Natural killer cell (primary cell): ENCODE measurements around the gene PPP1R10. TPM values are rescaled to one million over a fixed set of nuclear protein-coding genes. Genes with fewer than 3 reads are reported as not detected.
A peak's percentile ranks its signal among the peaks of the same experiment; 100 is the strongest.

Experiments
- ATAC-seq, 3 donors: fragments of 150-1000 bp in 2 of 3; fragments of 200-7000 bp in 1 of 3; cut with Tn5 transposase; 1 replicate in 1 of 3; 2 replicates in 2 of 3; pipeline ENCODE4 v1.10.0; 2021; ENCODE audit warnings: mild to moderate bottlenecking in 2 of 3, moderate library complexity in 2 of 3
- DNase-seq, 2 donors: peaks; one replicate each; pipeline versions ENCODE4 v3.0.0 to v3.0.0-alpha.2; 2013 to 2021; ENCODE audit warnings: mixed read lengths in 1 of 2
- H3K27ac ChIP-seq: one replicate; pipeline ENCODE4 v1.5.1; 2013; ENCODE audit warnings: mild to moderate bottlenecking, low read length
- H3K27me3 ChIP-seq: one replicate; pipeline ENCODE4 v1.6.1; 2013; ENCODE audit warnings: low read length; ENCODE audit not compliant: control insufficient read depth, insufficient read depth
- H3K36me3 ChIP-seq: one replicate; pipeline ENCODE4 v1.6.1; 2013; ENCODE audit warnings: low read length; ENCODE audit not compliant: control insufficient read depth, insufficient read depth
- H3K4me1 ChIP-seq: one replicate; pipeline ENCODE4 v1.6.1; 2013; ENCODE audit warnings: low read length; ENCODE audit not compliant: control insufficient read depth, insufficient read depth
- H3K4me3 ChIP-seq: one replicate; pipeline ENCODE4 v1.5.1; 2013; ENCODE audit warnings: low read length
- H3K9me3 ChIP-seq: one replicate; pipeline ENCODE4 v1.6.1; 2013; ENCODE audit warnings: low read length; ENCODE audit not compliant: control insufficient read depth, insufficient read depth
- H3K27ac Mint-ChIP-seq, 2 donors: one replicate each; pipeline ENCODE4 v1.8.0; 2022; ENCODE audit warnings: mild to moderate bottlenecking in 2 of 2, mixed read lengths in 2 of 2, moderate library complexity in 1 of 2
- H3K27me3 Mint-ChIP-seq, 2 donors: one replicate each; pipeline ENCODE4 v1.8.0; 2022; ENCODE audit warnings: low read depth in 2 of 2, mixed read lengths in 2 of 2
- H3K36me3 Mint-ChIP-seq: one replicate; pipeline ENCODE4 v1.8.0; 2022; ENCODE audit warnings: mixed read lengths
- H3K4me1 Mint-ChIP-seq, 2 donors: one replicate each; pipeline ENCODE4 v1.8.0; 2022; ENCODE audit warnings: mixed read lengths in 2 of 2
- H3K4me3 Mint-ChIP-seq: one replicate; pipeline ENCODE4 v1.8.0; 2022; ENCODE audit warnings: mild to moderate bottlenecking, moderate library complexity, mixed read lengths
- H3K9me3 Mint-ChIP-seq, 2 donors: one replicate each; pipeline ENCODE4 v1.8.0; 2022; ENCODE audit warnings: mixed read lengths in 2 of 2
- WGBS: methylation state at CpG from one replicate; pipeline ENCODE4 v1.1.7; 2013; ENCODE audit warnings: missing lambda C conversion rate; ENCODE audit not compliant: insufficient coverage; 5-methylcytosine and 5-hydroxymethylcytosine counted together
- intact Hi-C: fragments of 100-400 bp; cut with micrococcal nuclease; formaldehyde crosslinking; loops from one replicate; pipeline ENCODE4 v1.14.2; 2022
- total RNA-seq, 4 donors: library from RNA; stranded (reverse); fragments of 120-200 nt in 1 of 4; gene quantifications; one replicate each; pipeline versions ENCODE4 v1.2.3 to v1.2.4, GENCODE V29; 2013 to 2022
- TF ChIP-seq, protein P1 (sequence below): fragments of 200-600 bp; IDR thresholded peaks from one replicate; pipeline ENCODE4 v1.8.0; 2022; ENCODE audit warnings: antibody characterized with exemption

Gene PPP1R10
- total RNA-seq, 3 donors from 2014 or later (not counting 1 experiment from before 2014, with no cell fraction given) = 151 to 222 (median 174) TPM

DNA sequence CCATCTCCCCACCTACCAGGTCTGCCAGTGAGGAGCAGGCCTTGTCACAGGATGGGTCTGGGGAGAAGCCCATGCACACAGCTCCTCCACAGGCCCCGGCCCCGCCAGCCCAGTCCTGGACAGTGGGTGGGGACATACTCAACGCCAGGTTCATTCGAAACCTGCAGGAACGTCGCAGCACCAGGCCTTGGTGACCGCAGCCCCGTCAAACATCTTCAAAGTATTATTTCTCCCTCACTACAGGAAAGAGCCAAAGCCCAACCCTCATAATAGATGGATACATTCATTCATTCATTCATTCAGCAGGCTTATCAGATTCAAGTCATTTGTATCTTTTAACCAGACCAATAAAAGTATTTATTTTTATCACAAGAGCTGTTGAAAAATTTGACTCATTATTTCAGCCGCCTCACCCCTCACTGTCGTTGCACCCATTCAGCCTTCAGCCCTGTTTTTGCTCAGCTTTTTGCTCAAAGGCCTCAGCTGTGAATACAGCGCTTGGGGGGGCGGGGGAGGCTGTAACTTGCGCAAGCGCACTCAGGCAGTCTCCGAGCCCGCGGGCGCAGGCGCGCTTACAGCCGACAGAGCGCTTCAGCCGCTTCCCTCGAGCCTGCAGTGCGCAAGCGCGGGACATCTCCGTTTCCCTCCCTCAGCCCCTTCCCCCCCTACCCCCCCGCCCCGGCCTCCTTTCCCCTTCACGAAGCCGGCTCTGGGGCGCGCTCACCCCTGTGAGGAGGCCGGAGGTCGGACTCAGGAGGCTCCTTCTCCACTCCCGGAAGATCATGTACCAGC is 29.6 kb upstream of the PPP1R10 start, which contains the start of gene C6orf136:
C6orf136 (plus strand) TSS at position 684 of the 792 bp plus-strand sequence; CDS start at position 783, 99 bp downstream.
- no peaks in the 10 kb centered on the region for H3K9me3 ChIP-seq
- Mint-ChIP-seq H3K27ac (peak within 1 kb of the TSS; percentile 82 to 83), H3K4me1 (peaks cover 15 to 24% of the 10 kb centered on the region in 2 donors), H3K27me3 (no peaks in the 10 kb centered on the region), H3K36me3 (no peaks in the 10 kb centered on the region), H3K4me3 (peak within 1 kb of the TSS; percentile 86), H3K9me3 (no peaks in the 10 kb centered on the region)
- H3K27me3 ChIP-seq = no peaks in the 10 kb centered on the region
- 17% methylated on average over 35 of the region's 37 CpGs for WGBS
- H3K4me3 ChIP-seq = peak within 1 kb of the TSS; percentile 96
- peak within 1 kb of the TSS; percentile 98 for H3K27ac ChIP-seq
- ATAC-seq = peak; percentile 77 to 87 (median 80)
- peaks cover 11% of the 10 kb centered on the region for H3K36me3 ChIP-seq
- H3K4me1 ChIP-seq = peaks cover 16% of the 10 kb centered on the region
- peak; percentile 85 to 99 for DNase-seq
- intact Hi-C loops = loop anchor here (2.0 kb wide), 3 partner anchors 30 to 74 kb away; partner anchors contain the start of genes MRPS18B, PPP1R10, PPP1R18 and TUBB
- TF ChIP-seq, protein P1, sequence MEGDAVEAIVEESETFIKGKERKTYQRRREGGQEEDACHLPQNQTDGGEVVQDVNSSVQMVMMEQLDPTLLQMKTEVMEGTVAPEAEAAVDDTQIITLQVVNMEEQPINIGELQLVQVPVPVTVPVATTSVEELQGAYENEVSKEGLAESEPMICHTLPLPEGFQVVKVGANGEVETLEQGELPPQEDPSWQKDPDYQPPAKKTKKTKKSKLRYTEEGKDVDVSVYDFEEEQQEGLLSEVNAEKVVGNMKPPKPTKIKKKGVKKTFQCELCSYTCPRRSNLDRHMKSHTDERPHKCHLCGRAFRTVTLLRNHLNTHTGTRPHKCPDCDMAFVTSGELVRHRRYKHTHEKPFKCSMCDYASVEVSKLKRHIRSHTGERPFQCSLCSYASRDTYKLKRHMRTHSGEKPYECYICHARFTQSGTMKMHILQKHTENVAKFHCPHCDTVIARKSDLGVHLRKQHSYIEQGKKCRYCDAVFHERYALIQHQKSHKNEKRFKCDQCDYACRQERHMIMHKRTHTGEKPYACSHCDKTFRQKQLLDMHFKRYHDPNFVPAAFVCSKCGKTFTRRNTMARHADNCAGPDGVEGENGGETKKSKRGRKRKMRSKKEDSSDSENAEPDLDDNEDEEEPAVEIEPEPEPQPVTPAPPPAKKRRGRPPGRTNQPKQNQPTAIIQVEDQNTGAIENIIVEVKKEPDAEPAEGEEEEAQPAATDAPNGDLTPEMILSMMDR = no peak

DNA sequence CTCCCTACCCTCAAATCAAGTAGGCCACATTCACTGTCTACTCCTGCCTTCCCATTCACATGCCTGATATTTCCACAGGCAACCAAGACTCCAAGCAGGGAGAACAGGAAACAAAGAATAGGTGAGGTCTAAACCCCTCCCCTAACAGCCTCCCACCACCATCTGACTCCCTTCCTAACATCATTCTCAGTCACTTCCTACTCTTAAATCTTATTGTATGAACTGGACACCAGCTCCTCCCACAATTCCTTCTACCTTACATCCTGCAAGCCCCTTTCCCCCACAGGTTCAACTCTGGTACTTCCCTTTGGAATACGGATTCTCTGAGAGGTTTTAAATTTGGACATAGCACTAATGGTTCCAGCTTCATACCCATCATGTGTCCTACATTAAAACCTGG is 28.9 kb upstream of the PPP1R10 start:
- H3K9me3 ChIP-seq = no peaks in the 10 kb centered on the region
- H3K27ac Mint-ChIP-seq = peak overlapping the region; percentile 82 to 83
- peaks cover 16% of the 10 kb centered on the region for H3K4me1 ChIP-seq
- peaks cover 15 to 27% of the 10 kb centered on the region in 2 donors for H3K4me1 Mint-ChIP-seq
- no peak overlapping the region for H3K4me3 ChIP-seq
- H3K4me3 Mint-ChIP-seq = peak overlapping the region; percentile 7
- H3K36me3 Mint-ChIP-seq = no peaks in the 10 kb centered on the region
- ATAC-seq (no peak), DNase-seq (no peak)
- H3K27ac ChIP-seq = no peak overlapping the region
- TF ChIP-seq, protein P1 = no peak
- intact Hi-C loops = loop anchor here (2.0 kb wide), 3 partner anchors 29 to 75 kb away; partner anchors contain the start of genes MRPS18B, PPP1R10, PPP1R18 and TUBB
- no peaks in the 10 kb centered on the region for H3K27me3 Mint-ChIP-seq
- H3K9me3 Mint-ChIP-seq = no peaks in the 10 kb centered on the region
- peaks cover 6% of the 10 kb centered on the region for H3K36me3 ChIP-seq
- WGBS = 95% methylated on average over 1 of the region's 1 CpG
- no peaks in the 10 kb centered on the region for H3K27me3 ChIP-seq

DNA sequence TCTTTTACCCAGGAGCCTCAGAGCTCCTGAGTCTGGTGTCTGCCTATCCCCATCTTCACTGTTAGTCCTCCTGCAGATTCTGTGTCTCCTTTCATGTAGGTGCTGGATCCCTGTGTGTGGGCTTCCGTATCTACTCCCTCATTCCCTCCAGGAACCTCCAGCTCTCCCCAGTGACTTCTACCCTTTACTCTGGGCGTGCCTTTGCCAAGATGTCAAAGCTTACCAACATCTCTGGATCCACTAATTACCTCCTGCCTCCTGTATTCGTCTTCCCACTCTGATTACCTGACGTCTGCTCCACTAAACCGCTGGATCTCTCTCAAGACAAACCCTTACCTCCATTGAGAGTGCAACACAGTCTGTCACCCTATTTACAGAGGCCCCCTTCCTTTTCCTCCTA is 27.7 kb upstream of the PPP1R10 start:
- Mint-ChIP-seq H3K36me3 (no peaks in the 10 kb centered on the region), H3K4me1 (peaks cover 15 to 29% of the 10 kb centered on the region in 2 donors), H3K4me3 (no peak overlapping the region), H3K27me3 (no peaks in the 10 kb centered on the region), H3K9me3 (no peaks in the 10 kb centered on the region), H3K27ac (peak overlapping the region in 1 of 2 donors; percentile 8)
- intact Hi-C loops = no loop called here
- Histone ChIP-seq H3K27ac (no peak overlapping the region), H3K4me1 (peaks cover 16% of the 10 kb centered on the region), H3K4me3 (no peak overlapping the region), H3K27me3 (no peaks in the 10 kb centered on the region), H3K9me3 (no peaks in the 10 kb centered on the region), H3K36me3 (peaks cover 9% of the 10 kb centered on the region)
- TF ChIP-seq, protein P1 = no peak
- ATAC-seq (no peak), DNase-seq (no peak)
- 84% methylated on average over 5 of the region's 5 CpGs for WGBS
